GM10248 (cell line): ENCODE measurements around the gene DNAH1.

Source experiments
- CTCF ChIA-PET: fragments of 300-600 bp; sonication (Branson Sonifier 250); formaldehyde crosslinking; extraction: SDS; loops from one replicate; lab custom pipeline; 2021; ENCODE audit warnings: antibody characterized with exemption; lab: Yijun Ruan, JAX
- POLR2A ChIA-PET: fragments of 350-650 bp; sonication (Branson Sonifier 250); formaldehyde crosslinking; extraction: SDS; loops from one replicate; lab custom pipeline; 2020; ENCODE audit warnings: antibody characterized with exemption; lab: Yijun Ruan, JAX
- DNase-seq: peaks from one replicate; pipeline ENCODE4 v3.0.0; 2012; ENCODE audit errors: extremely low spot score
- TF ChIP-seq, protein P1 (sequence below): IDR thresholded peaks from 2 replicates; pipeline ENCODE4 v1.5.1; 2012; ENCODE audit warnings: mild to moderate bottlenecking, low read depth; ENCODE audit errors: extremely low read depth, missing control alignments, control extremely low read depth

The DNAH1 gene

DNA sequence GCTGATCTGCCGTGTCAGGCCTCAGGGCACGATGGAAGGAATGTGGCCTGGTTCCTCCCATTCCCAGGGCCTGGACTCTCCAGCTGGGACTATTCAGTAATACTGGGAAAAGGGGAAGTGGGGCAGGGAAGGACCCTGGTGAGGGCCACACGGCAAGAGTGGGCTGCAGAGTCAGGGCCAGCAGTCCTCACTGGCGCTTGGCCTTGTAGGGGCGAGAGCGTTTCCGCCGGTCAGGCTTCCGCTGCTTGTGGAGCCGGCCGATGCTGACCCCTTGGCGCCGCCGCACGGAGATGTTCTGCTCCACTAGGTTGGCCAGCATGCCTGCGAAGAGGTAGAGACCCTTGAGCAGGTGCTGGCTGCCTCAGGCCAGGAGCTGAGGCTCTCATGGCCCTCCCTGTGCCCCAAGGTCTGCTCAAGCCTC, 86.0 kb downstream of the DNAH1 start:
- DNase-seq, result no peak
- ChIA-PET CTCF (interaction anchor here (1.0 to 1.6 kb wide), 3 partner anchors 10 to 44 kb away, joined by 3 to 5 read pairs (median 3); no protein-coding TSS in a partner anchor), POLR2A (interaction anchor here (0.6 kb wide), 1 partner anchor 10 kb away, joined by 4 read pairs; no protein-coding TSS in a partner anchor)
- TF ChIP-seq, protein P1, sequence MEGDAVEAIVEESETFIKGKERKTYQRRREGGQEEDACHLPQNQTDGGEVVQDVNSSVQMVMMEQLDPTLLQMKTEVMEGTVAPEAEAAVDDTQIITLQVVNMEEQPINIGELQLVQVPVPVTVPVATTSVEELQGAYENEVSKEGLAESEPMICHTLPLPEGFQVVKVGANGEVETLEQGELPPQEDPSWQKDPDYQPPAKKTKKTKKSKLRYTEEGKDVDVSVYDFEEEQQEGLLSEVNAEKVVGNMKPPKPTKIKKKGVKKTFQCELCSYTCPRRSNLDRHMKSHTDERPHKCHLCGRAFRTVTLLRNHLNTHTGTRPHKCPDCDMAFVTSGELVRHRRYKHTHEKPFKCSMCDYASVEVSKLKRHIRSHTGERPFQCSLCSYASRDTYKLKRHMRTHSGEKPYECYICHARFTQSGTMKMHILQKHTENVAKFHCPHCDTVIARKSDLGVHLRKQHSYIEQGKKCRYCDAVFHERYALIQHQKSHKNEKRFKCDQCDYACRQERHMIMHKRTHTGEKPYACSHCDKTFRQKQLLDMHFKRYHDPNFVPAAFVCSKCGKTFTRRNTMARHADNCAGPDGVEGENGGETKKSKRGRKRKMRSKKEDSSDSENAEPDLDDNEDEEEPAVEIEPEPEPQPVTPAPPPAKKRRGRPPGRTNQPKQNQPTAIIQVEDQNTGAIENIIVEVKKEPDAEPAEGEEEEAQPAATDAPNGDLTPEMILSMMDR, result no peak

DNA sequence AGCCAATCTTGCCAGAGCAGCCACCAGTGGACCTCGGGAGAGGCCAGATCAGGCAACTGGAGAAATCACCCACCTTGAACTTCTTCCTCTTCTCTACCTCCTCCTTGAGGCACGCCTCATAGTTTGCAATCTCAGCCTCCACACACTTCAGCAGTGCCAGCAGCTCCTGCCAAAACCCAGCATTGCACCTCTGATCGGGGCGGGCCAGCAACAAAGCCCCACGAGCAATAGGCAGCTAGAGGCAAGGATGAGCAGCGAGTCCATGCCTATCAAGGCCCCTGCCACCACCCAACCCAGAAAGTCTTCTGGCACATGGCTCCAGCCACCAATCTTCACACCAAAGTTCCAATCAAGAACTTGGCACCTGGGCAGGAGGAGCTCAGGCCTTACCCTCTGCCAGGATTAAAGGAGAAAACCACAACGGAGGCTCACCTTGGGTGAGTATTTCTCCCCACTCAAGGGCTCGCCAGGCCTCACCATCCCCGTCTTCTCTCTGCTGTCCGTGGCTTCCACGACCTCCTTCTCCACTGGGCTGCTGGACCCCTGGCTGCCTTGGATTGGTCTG, 86.7 kb downstream of the DNAH1 start:
- ChIA-PET CTCF (interaction anchor here (1.3 kb wide), 1 partner anchor 10 kb away, joined by 3 read pairs; no protein-coding TSS in a partner anchor), POLR2A (interaction anchor here (0.6 kb wide), 1 partner anchor 903 kb away, joined by 13 read pairs; the partner anchor contains the start of gene DCAF1)
- TF ChIP-seq, protein P1, result no peak
- DNase-seq, result no peak

DNA sequence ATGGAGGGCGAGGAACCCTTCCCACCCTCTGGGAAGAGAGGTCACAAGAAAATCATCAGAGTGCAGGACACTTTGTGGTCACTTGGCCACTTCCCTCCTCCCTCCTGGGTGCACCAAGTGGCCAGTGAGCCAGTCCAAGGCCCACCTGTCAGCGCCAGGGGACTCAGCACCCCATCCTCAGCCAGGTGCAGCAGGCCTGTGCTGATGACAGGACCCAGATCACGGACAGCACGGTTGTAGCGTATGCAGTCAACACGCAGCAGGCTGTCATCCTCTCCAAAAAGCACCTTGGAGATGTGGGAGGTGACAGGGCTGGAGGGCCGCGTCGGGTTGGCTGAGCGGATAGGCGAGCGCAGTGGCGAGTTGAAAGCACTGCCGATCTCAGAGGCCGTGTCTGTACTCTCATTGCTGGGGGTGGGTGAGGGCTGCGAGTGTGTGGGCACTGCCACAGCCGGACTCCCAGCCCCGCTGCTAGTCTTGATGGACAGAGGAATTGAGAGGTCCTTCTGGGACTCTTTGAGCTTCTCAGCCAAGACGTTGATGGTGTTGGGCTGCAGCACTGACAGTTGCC, 87.2 kb downstream of the DNAH1 start:
- TF ChIP-seq, protein P1, result no peak
- ChIA-PET CTCF (interaction anchor here (1.8 kb wide), 1 partner anchor 183 kb away, joined by 4 read pairs; no protein-coding TSS in a partner anchor), POLR2A (interaction anchor here (0.6 kb wide), 1 partner anchor 903 kb away, joined by 13 read pairs; the partner anchor contains the start of gene DCAF1)
- DNase-seq, result no peak

DNA sequence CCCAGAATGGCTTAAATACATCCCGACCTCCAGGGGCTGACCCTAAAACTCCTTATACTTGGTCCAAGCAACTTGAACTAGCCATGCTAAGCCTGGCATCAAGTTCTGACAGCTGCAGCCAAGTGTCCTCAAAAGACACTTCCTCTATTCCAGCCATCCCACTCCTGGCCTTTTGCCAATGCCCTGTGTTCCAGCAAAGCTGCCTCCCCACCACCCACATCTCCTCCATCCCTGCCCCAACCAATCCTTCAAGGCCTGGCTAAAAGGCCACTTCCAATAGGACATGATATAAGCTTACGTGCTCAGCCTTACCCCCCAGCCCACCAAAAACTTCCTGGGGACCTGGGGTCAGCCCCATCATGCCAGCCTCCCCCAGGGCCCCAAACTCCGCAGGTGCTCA, 87.8 kb downstream of the DNAH1 start:
- no peak for DNase-seq
- ChIA-PET CTCF (interaction anchor here (1.2 to 1.8 kb wide), 2 partner anchors 20 to 184 kb away, joined by 4 read pairs; no protein-coding TSS in a partner anchor), POLR2A (no interaction called here)
- TF ChIP-seq, protein P1, result no peak

DNA sequence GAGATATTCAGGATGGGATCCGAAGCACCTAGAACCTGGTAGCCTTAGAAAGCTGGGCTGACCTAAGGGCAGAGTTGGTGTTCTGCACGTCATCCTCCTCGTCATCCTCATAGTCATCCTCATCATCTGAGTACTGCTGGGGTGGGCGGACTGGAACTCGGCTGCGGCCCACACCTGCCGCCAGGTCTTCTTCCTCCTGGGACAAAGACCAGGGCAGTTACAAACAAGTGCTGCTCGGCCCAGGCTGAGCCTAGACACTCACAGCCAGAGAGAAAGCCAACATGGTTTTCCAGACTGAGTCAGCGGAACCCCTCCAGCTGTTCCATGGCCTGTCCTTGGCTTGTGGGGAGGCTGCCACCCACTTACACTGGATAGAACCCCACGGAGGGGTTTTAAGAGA, 88.3 kb downstream of the DNAH1 start:
- POLR2A ChIA-PET, result no interaction called here

DNA sequence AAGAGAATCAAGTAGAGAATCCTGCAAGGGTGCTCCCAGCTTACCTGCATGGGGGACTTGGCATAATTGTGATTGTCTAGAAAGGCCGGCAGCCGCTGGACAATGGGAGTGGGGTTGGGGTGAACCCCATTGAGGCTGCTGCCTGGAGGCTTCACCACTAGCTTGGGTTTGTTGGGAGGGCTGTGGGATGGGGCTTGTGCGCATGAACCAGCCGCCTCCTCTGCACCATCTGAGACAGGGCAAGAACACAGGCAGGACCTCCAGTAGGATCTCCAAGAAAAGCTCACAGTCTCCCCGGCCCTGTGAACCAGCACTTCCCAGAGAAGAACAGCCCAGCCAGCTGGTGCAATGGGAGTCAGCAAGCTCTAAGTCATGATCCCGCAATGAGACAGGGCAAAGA, 88.9 kb downstream of the DNAH1 start:
- TF ChIP-seq, protein P1, result no peak
- CTCF ChIA-PET, result interaction anchor here (1.2 to 2.2 kb wide), 5 partner anchors 10 to 185 kb away, joined by 4 to 6 read pairs (median 4); no protein-coding TSS in a partner anchor
- no peak for DNase-seq
- POLR2A ChIA-PET, result no interaction called here

More for the DNA sequence above, 88.3 kb downstream of the DNAH1 start:
- no peak for DNase-seq
- CTCF ChIA-PET, result interaction anchor here (1.2 to 2.2 kb wide), 3 partner anchors 9 to 184 kb away, joined by 4 to 6 read pairs (median 4); no protein-coding TSS in a partner anchor
- TF ChIP-seq, protein P1, result no peak
